ENCODE data around the gene UNC5C.
A peak's percentile ranks its signal among the peaks of the same experiment; 100 is the strongest.
"Not testable (repeated sequence)": the region's sequence is repeated elsewhere in the genome, so short reads cannot be mapped to it uniquely, and the experiment has no call there.

The UNC5C gene

DNA sequence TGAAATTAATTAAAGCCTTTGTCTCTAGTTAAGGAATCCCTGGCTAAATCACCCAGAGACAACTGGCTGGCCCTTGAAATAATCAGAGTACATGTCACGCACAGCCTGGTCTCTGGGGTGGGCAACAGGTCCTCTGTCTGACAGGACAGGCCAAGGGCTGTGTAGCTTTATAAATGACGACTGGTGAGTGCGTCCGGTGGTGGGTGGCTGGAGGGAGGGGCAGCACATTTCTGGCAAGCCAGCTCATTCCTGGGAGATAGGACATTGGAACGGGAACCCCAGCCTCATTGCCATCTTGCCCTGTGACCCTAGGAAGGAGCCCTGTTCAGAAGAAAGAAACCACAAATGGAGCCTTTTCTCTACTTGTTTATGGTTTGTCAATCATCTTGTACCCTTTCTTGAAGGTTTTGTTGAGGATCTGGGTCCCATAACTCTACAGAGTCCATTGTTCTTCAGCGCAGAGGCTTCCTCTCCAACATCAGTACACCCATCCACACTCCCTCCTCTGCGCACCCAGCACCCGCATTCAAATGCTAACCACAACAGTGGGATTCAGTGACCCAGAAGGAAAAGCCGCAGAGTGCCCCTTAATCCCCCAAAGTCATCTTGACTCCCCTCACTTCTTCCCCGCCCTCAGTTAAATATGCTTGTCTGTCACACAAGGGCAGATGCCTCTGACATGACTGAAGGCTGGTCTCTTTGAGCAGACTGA lies 368.1 kb downstream of the UNC5C start:
- Histone ChIP-seq H3K36me3 (no peaks in the 10 kb centered on the region), H3K9me3 (no peaks in the 10 kb centered on the region), H3K27me3 (no peaks in the 10 kb centered on the region), H3K27ac (no peak overlapping the region), H3K4me3 (ENCODE audit: low read depth in 1 of 2, low read length in 1 of 2) (no peak overlapping the region), H3K4me1 (ENCODE audit: control insufficient read depth in 1 of 2, insufficient read depth in 1 of 2, low read depth in 1 of 2, low read length in 1 of 2) (no peaks in the 10 kb centered on the region)
- TF ChIP-seq, protein P1, sequence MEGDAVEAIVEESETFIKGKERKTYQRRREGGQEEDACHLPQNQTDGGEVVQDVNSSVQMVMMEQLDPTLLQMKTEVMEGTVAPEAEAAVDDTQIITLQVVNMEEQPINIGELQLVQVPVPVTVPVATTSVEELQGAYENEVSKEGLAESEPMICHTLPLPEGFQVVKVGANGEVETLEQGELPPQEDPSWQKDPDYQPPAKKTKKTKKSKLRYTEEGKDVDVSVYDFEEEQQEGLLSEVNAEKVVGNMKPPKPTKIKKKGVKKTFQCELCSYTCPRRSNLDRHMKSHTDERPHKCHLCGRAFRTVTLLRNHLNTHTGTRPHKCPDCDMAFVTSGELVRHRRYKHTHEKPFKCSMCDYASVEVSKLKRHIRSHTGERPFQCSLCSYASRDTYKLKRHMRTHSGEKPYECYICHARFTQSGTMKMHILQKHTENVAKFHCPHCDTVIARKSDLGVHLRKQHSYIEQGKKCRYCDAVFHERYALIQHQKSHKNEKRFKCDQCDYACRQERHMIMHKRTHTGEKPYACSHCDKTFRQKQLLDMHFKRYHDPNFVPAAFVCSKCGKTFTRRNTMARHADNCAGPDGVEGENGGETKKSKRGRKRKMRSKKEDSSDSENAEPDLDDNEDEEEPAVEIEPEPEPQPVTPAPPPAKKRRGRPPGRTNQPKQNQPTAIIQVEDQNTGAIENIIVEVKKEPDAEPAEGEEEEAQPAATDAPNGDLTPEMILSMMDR (IDR thresholded peaks at IDR 0.05), result no peak

DNA sequence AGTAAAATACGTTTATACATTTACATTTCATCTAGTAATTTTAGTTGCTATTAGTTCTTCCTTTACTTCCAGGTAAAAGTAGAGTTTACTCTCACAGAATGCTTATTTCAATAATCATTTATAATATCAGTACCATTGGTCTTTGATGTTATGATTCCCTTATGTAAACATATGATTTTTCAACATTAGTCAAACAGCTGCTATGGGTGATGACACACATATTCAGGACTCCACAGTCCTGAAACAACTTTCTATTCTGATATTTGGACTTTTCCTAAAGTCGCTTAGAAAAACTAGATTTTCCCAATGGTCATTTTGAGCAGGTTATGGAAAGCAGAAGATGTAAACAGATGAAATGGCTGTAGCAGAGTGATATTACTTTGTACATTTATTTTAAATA lies 369.8 kb downstream of the UNC5C start:
- no peak overlapping the region for H3K27ac ChIP-seq
- no peaks in the 10 kb centered on the region for H3K9me3 ChIP-seq
- no peaks in the 10 kb centered on the region for H3K36me3 ChIP-seq
- TF ChIP-seq, protein P1 (IDR thresholded peaks at IDR 0.05), result no peak
- no peak overlapping the region for H3K4me3 ChIP-seq (ENCODE audit: low read depth in 1 of 2, low read length in 1 of 2)
- H3K27me3 ChIP-seq, result no peaks in the 10 kb centered on the region
- no peaks in the 10 kb centered on the region for H3K4me1 ChIP-seq (ENCODE audit: control insufficient read depth in 1 of 2, insufficient read depth in 1 of 2, low read depth in 1 of 2, low read length in 1 of 2)

DNA sequence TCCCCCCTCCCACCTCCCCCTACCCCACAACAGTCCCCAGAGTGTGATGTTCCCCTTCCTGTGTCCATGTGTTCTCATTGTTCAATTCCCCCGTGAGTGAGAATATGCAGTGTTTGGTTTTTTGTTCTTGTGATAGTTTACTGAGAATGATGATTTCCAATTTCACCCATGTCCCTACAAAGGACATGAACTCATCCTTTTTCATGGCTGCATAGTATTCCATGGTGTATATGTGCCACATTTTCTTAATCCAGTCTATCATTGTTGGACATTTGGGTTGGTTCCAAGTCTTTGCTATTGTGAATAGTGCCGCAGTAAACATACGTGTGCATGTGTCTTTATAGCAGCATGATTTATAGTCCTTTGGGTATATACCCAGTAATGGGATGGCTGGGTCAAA lies 377.4 kb downstream of the UNC5C start:
- H3K4me1 ChIP-seq (ENCODE audit: control insufficient read depth in 1 of 2, insufficient read depth in 1 of 2, low read depth in 1 of 2, low read length in 1 of 2); H3K4me3 ChIP-seq (ENCODE audit: low read depth in 1 of 2, low read length in 1 of 2): not testable (repeated sequence)

DNA sequence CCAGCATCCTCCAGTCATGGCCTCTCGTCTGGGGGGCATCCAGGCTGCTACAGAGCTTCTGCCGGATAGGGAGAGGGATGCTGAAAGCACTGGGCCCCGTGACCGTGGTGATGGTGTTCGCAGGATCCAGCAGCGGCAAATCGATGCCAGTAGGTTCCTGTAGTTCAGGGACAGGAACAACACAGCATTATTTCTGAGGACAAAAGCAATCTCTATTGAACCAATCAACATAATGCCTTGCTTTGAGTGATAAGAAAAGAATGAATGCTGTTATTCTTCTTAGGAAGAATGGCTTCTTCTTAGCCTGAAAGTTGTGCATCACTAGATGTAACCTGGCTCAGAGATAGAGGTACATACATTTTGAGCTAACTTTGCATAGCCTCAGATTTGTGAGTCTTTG lies 378.6 kb downstream of the UNC5C start:
- Histone ChIP-seq H3K27me3 (no peaks in the 10 kb centered on the region), H3K36me3 (no peaks in the 10 kb centered on the region), H3K9me3 (no peaks in the 10 kb centered on the region), H3K27ac (no peak overlapping the region), H3K4me3 (ENCODE audit: low read depth in 1 of 2, low read length in 1 of 2) (no peak overlapping the region), H3K4me1 (ENCODE audit: control insufficient read depth in 1 of 2, insufficient read depth in 1 of 2, low read depth in 1 of 2, low read length in 1 of 2) (peaks cover 0 to 3% of the 10 kb centered on the region in 2 experiments)
- TF ChIP-seq, protein P1 (IDR thresholded peaks at IDR 0.05), result no peak

More for the DNA sequence above, 377.4 kb downstream of the UNC5C start:
- H3K36me3 ChIP-seq, H3K27ac ChIP-seq, H3K27me3 ChIP-seq, H3K9me3 ChIP-seq: not testable (repeated sequence)

DNA sequence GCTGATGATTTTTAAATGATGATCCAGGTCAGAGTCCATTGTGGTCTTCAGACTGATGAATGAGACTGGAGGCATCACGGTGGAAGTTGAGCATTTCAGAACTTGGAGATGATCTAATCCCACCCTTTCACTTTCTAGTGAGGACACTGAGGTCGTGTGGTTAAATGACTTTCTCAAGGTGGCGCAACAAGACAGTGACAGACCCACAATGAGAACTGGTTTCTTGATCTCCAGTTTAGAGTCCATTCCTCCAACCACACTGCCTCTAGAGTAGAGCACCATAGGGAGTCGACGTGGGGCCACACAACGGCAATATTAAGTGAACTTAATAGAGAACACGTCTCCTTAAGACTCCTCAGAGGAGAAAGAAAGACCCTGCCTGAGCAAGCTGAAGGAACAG lies 381.0 kb downstream of the UNC5C start:
- TF ChIP-seq, protein P1 (IDR thresholded peaks at IDR 0.05), result no peak
- H3K4me1 ChIP-seq (ENCODE audit: control insufficient read depth in 1 of 2, insufficient read depth in 1 of 2, low read depth in 1 of 2, low read length in 1 of 2), result peaks cover 0 to 3% of the 10 kb centered on the region in 2 experiments
- no peaks in the 10 kb centered on the region for H3K36me3 ChIP-seq
- no peak overlapping the region for H3K27ac ChIP-seq
- H3K9me3 ChIP-seq, result no peaks in the 10 kb centered on the region
- H3K4me3 ChIP-seq (ENCODE audit: low read depth in 1 of 2, low read length in 1 of 2), result no peak overlapping the region
- H3K27me3 ChIP-seq, result no peaks in the 10 kb centered on the region

DNA sequence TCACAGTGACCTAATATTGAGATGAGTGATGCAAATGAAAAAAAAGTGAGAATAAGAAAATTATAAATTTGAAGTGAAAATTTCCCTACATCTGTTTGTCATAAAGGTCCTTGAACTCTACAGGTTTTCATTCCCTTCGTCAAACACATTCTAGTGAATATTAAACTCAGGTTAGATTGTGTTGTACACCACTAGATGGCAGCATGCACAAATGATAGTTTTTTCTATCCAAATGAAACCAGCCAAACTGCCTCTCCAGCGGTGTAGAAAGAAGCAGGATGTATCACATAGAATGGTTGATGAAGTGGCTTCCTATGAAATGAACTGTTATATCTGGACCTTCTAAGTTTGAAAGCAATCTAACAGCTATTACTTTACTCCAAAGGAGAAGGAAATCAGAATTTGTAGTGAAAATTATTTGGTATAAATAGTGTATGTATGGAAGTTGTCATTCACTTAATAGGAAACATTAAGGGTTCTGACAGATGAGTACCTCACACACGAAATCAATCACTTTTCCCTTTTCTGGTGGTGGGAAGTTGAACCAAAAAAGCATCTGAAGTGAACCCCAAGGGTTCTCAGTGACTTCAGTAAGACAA lies 382.7 kb downstream of the UNC5C start:
- no peaks in the 10 kb centered on the region for H3K36me3 ChIP-seq
- no peak overlapping the region for H3K4me3 ChIP-seq (ENCODE audit: low read depth in 1 of 2, low read length in 1 of 2)
- H3K9me3 ChIP-seq, result no peaks in the 10 kb centered on the region
- TF ChIP-seq, protein P1 (IDR thresholded peaks at IDR 0.05), result peak; percentile 63
- no peaks in the 10 kb centered on the region for H3K27me3 ChIP-seq
- no peak overlapping the region for H3K27ac ChIP-seq
- H3K4me1 ChIP-seq (ENCODE audit: control insufficient read depth in 1 of 2, insufficient read depth in 1 of 2, low read depth in 1 of 2, low read length in 1 of 2), result peaks cover 0 to 3% of the 10 kb centered on the region in 2 experiments
